OCI-LY3 (cell line): ENCODE results near the gene ZNF385D.

Source experiments
- EZH2phosphoT487 ChIP-seq: fragments of 200-600 bp; shearing (Covaris generic); IDR thresholded peaks from 2 replicates; pipeline ENCODE4 v1.6.1; 2018; ENCODE audit warnings: antibody characterized with exemption, mixed run types, low read depth
- TF ChIP-seq, protein P1 (sequence below): fragments of 200-600, 300-600 bp; sonication (generic); IDR thresholded peaks from 2 replicates; pipeline ENCODE4 v1.5.1; 2014; ENCODE audit warnings: antibody characterized with exemption, low read length, low read depth

DNA sequence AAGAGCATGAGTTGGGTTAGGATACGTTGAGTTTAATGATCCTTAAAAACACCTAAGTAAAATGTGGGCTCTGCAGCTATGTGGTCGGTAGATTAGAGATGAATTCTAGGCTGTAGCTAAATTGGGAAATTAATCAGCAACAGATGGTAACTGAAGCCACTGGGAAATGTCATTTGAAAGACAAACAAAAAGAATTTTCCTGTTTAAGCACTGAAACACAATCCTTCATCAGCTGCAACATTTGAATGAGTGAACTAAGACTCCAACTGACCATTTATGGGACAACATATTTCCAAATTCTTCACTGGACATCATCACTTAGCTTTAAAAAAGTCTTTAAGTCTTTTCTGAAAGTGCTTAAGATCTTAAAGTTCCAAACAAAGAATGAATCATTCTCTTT is 226.9 kb downstream of the ZNF385D start:
- TF ChIP-seq, protein P1, sequence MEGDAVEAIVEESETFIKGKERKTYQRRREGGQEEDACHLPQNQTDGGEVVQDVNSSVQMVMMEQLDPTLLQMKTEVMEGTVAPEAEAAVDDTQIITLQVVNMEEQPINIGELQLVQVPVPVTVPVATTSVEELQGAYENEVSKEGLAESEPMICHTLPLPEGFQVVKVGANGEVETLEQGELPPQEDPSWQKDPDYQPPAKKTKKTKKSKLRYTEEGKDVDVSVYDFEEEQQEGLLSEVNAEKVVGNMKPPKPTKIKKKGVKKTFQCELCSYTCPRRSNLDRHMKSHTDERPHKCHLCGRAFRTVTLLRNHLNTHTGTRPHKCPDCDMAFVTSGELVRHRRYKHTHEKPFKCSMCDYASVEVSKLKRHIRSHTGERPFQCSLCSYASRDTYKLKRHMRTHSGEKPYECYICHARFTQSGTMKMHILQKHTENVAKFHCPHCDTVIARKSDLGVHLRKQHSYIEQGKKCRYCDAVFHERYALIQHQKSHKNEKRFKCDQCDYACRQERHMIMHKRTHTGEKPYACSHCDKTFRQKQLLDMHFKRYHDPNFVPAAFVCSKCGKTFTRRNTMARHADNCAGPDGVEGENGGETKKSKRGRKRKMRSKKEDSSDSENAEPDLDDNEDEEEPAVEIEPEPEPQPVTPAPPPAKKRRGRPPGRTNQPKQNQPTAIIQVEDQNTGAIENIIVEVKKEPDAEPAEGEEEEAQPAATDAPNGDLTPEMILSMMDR = no peak
- no peak for TF ChIP-seq EZH2phosphoT487
